ENCODE results near the gene TRIM6. TPM values are rescaled to one million over a fixed set of nuclear protein-coding genes. Genes with fewer than 3 reads are reported as not detected.

Gene TRIM6
- total and polyA plus RNA-seq, 2 donors (not counting 3 experiments of a cell fraction or from before 2014, with no cell fraction given), result 3.9 to 5.6 TPM

- Histone ChIP-seq H3K4me1 (ENCODE audit: control insufficient read depth, extremely low read depth, insufficient read depth, low read length) (no peaks in the 10 kb centered on the region), H3K9ac (replicated peaks; ENCODE audit: extremely low read depth, insufficient read depth, low read length) (no peak within 1 kb of the TSS), H3K9me3 (replicated peaks; ENCODE audit: control insufficient read depth, insufficient read depth, low read length) (no peaks in the 10 kb centered on the region), H2AFZ (ENCODE audit: low read depth, low read length) (no peak within 1 kb of the TSS), H3K36me3 (ENCODE audit: control insufficient read depth in 2 of 2, extremely low read depth in 1 of 2, insufficient read depth in 2 of 2, low read length in 2 of 2) (no peaks in the 10 kb centered on the region), H3K27ac (ENCODE audit: insufficient read depth, low read depth, low read length) (no peak within 1 kb of the TSS), H3K4me3 (replicated peaks in 1 of 3; ENCODE audit: insufficient read depth in 1 of 3, low read depth in 1 of 3, low read length in 3 of 3) (no peak within 1 kb of the TSS), H3K27me3 (ENCODE audit: control insufficient read depth in 2 of 2, insufficient read depth in 2 of 2, low read length in 2 of 2) (peaks cover 0 to 3% of the 10 kb centered on the region in 2 experiments), H3K9me1 (replicated peaks; ENCODE audit: control insufficient read depth, extremely low read depth, insufficient read depth, low read length) (no peaks in the 10 kb centered on the region), H3K79me2 (ENCODE audit: control insufficient read depth, insufficient read depth, low read length) (no peaks in the 10 kb centered on the region), H4K20me1 (replicated peaks; ENCODE audit: control insufficient read depth, extremely low read depth, insufficient read depth, low read length) (no peaks in the 10 kb centered on the region), H3K4me2 (ENCODE audit: insufficient read depth, low read length) (no peak within 1 kb of the TSS)
- TF ChIP-seq MYC (IDR thresholded peaks at IDR 0.05; ENCODE audit: low read depth, low read length), result no peak
- no peak for TF ChIP-seq CTCF (IDR thresholded peaks at IDR 0.05; ENCODE audit: extremely low read depth in 1 of 2, insufficient read depth in 1 of 2, low read depth in 1 of 2, low read length in 2 of 2)
- no peak for TF ChIP-seq POLR2A (IDR thresholded peaks at IDR 0.05; ENCODE audit: low read depth, low read length)
- TF ChIP-seq GATA2 (IDR thresholded peaks at IDR 0.05; ENCODE audit: insufficient read depth, insufficient read length, low read depth, low read length), result no peak
- no peak for TF ChIP-seq JUN (IDR thresholded peaks at IDR 0.05; ENCODE audit: borderline replicate concordance, insufficient read depth, insufficient read length, low read depth)
- no peak for TF ChIP-seq EZH2 (IDR thresholded peaks at IDR 0.05; ENCODE audit: borderline replicate concordance, low read depth, low read length, severe bottlenecking)
- no peak for TF ChIP-seq FOS (IDR thresholded peaks at IDR 0.05; ENCODE audit: borderline replicate concordance, insufficient read depth, low read length)
- no peak for TF ChIP-seq MAX (IDR thresholded peaks at IDR 0.05; ENCODE audit: insufficient read depth, insufficient read length)
- TF ChIP-seq POLR2AphosphoS5 (IDR thresholded peaks at IDR 0.05; ENCODE audit: insufficient read depth, low read depth, low read length), result no peak
- ChIA-PET CTCF (no interaction called here), POLR2A (no interaction called here)
- dilution Hi-C loops (cut with MboI; ENCODE audit: extremely low pct_ligation_motif_present, low sequenced_read_pairs), result no loop called here
- intact Hi-C loops (cut with micrococcal nuclease), result no loop called here
- BruUV-seq (replicated peaks), result no TSS peak
- no peak for FAIRE-seq
- no peak for DNase-seq (ENCODE audit: low read depth, low spot score)
These were observed 15.9 kb upstream of the TRIM6 start, which contains the start of gene OR52B6 for GRCh38 chr11:5580577-5580976. OR52B6 (plus strand) TSS chr11:5580877; CDS start chr11:5580877, 0 bp downstream.

Measured in endothelial cell of umbilical vein (primary cell).